Keratinocyte (primary cell): ENCODE measurements around the gene CSRNP2.

Experiments
- CTCF ChIP-seq, 3 experiments: IDR thresholded peaks in 1 of 3; conservative IDR thresholded peaks in 1 of 3; optimal IDR thresholded peaks in 1 of 3; 2 replicates in 2 of 3; 3 replicates in 1 of 3; pipeline versions ENCODE3 to v1.5.1; 2011; ENCODE audit warnings: low read length in 3 of 3, mild to moderate bottlenecking in 3 of 3, moderate library complexity in 2 of 3, control low read depth in 1 of 3, inconsistent platforms in 1 of 3; ENCODE audit not compliant: insufficient read depth in 2 of 3; ENCODE audit errors: extremely low read depth in 1 of 3
- EZH2 ChIP-seq: IDR thresholded peaks from one replicate; pipeline ENCODE4 v1.6.1; 2012; ENCODE audit warnings: inconsistent platforms, mild to moderate bottlenecking, low read length, moderate library complexity

- TF ChIP-seq CTCF (optimal IDR thresholded peaks at IDR 0.05 in 1 of 3, IDR thresholded peaks at IDR 0.05 in 1 of 3, conservative IDR thresholded peaks at IDR 0.05 in 1 of 3; ENCODE audit: extremely low read depth in 1 of 3, insufficient read depth in 2 of 3, low read length in 3 of 3) = no peak
- TF ChIP-seq EZH2 = no peak
Measured at GRCh38 chr12:51021694-51022093, 61.7 kb downstream of the CSRNP2 start.
